ENCODE data around the gene C10orf53.

GRCh38 chr10:49651917-49652316, 27.5 kb upstream of the C10orf53 start:
- TF ChIP-seq EZH2 (IDR thresholded peaks at IDR 0.05) (no peak), POLR2AphosphoS5 (IDR thresholded peaks at IDR 0.05; ENCODE audit: borderline replicate concordance, low read depth, low read length) (no peak)
